Right lobe of liver (tissue), 6 donors: ENCODE measurements around the gene MAP1B. TPM values are rescaled to one million over a fixed set of nuclear protein-coding genes. Genes with fewer than 3 reads are reported as not detected.

Experiments
- ATAC-seq, 4 donors: fragments of 200-7000 bp; cut with Tn5 transposase; one replicate each; pipeline ENCODE4 v1.9.1; 2020; ENCODE audit warnings: mild to moderate bottlenecking in 4 of 4, moderate library complexity in 4 of 4
- DNase-seq, 3 donors: peaks; one replicate each; pipeline ENCODE4 v3.0.0-alpha.2; 2020
- H3K27ac ChIP-seq, 3 donors: fragments of 200-600 bp; one replicate each; pipeline ENCODE4 v1.8.0; 2022
- H3K27me3 ChIP-seq, 2 donors: fragments of 200-600 bp; one replicate each; pipeline ENCODE4 v1.8.0; 2022
- H3K36me3 ChIP-seq, 4 donors: fragments of 200-600 bp; sonication (generic) in 1 of 4; one replicate each; pipeline versions ENCODE4 v1.5.1 to v1.8.0; 2017 to 2022; ENCODE audit warnings: control low read depth in 1 of 4
- H3K4me1 ChIP-seq, 4 donors: fragments of 200-600 bp; sonication (generic) in 1 of 4; one replicate each; pipeline versions ENCODE4 v1.5.1 to v1.8.0; 2017 to 2022; ENCODE audit warnings: control low read depth in 1 of 4
- H3K4me3 ChIP-seq, 3 donors: fragments of 200-600 bp; one replicate each; pipeline ENCODE4 v1.8.0; 2022
- H3K9me3 ChIP-seq, 4 donors: fragments of 200-600 bp; sonication (generic) in 1 of 4; one replicate each; pipeline versions ENCODE4 v1.5.1 to v1.8.0; 2017 to 2022; ENCODE audit warnings: control low read depth in 1 of 4
- CTCF ChIP-seq, 4 donors: fragments of 200-600 bp in 3 of 4; fragments of 450-650 bp in 1 of 4; IDR thresholded peaks; one replicate each; pipeline versions ENCODE4 v1.5.1 to v1.8.0; 2016 to 2022; ENCODE audit warnings: antibody characterized with exemption in 4 of 4, mild to moderate bottlenecking in 2 of 4
- POLR2A ChIP-seq: fragments of 450-650 bp; IDR thresholded peaks from one replicate; pipeline ENCODE4 v1.6.1; 2017; ENCODE audit warnings: antibody characterized with exemption, mild to moderate bottlenecking
- WGBS: methylation state at CpG from one replicate; pipeline ENCODE4 v1.1.6; 2018; ENCODE audit warnings: low coverage, low lambda C conversion rate; ENCODE audit not compliant: insufficient coverage; ENCODE audit errors: missing lambda C conversion rate; 5-methylcytosine and 5-hydroxymethylcytosine counted together
- intact Hi-C, 2 donors: fragments of 100-400 bp; cut with DNase I; formaldehyde crosslinking; loops; one replicate each; pipeline versions ENCODE4 v1.11.2 to v1.14.1; 2022
- total RNA-seq, 6 experiments: library from RNA; depleted of rRNA in 2 of 6; stranded (reverse); fragments of >200 nt in 2 of 6; fragmentation: NEBNext Ultra II Directional in 3 of 6; extraction: Animal tissue kit (Norgen Biotek cat#: 25700) in 3 of 6; gene quantifications; one replicate each; pipeline versions ENCODE4 v1.1.0 to v1.2.4, GENCODE V29; 2016 to 2023
- donor health status: DM: no; HTN: yes; CAD: no.
- donor health status: DM: no; HTN: no; CAD: no.
- donor health status: DM: no; HTN: no; CAD: no.
- donor health status: DM: no; HTN: yes; CAD: no.
- donor health status: DM: no; HTN: yes; CAD: no.

The MAP1B gene
- total RNA-seq, 6 experiments from 2014 or later: 2.4 to 14.0 (median 5.3) TPM

GRCh38 chr5:72206160-72206559 is 98.9 kb downstream of the MAP1B start:
- intact Hi-C loops: no loop called here
- Histone ChIP-seq H3K9me3 (no peaks in the 10 kb centered on the region), H3K27ac (no peak overlapping the region), H3K4me3 (no peak overlapping the region), H3K27me3 (no peaks in the 10 kb centered on the region), H3K4me1 (no peaks in the 10 kb centered on the region), H3K36me3 (no peaks in the 10 kb centered on the region)
- 92% methylated on average over 3 of the region's 3 CpGs for WGBS
- no peak for DNase-seq
- ATAC-seq: no peak
- TF ChIP-seq CTCF (IDR thresholded peaks at IDR 0.05): no peak

- no peak for TF ChIP-seq CTCF (IDR thresholded peaks at IDR 0.05)
- no peak for TF ChIP-seq POLR2A
- Histone ChIP-seq H3K9me3 (no peaks in the 10 kb centered on the region), H3K4me1 (no peaks in the 10 kb centered on the region), H3K27me3 (no peaks in the 10 kb centered on the region), H3K36me3 (no peaks in the 10 kb centered on the region), H3K27ac (no peak overlapping the region), H3K4me3 (no peak overlapping the region)
- ATAC-seq (no peak), DNase-seq (no peak)
- WGBS: 62% methylated on average over 2 of the region's 3 CpGs
- intact Hi-C loops: no loop called here
Observed at GRCh38 chr5:72206994-72207393, 99.7 kb downstream of the MAP1B start.

GRCh38 chr5:72208324-72208926 is 101.2 kb downstream of the MAP1B start:
- Histone ChIP-seq H3K36me3 (no peaks in the 10 kb centered on the region), H3K4me1 (no peaks in the 10 kb centered on the region), H3K27me3 (no peaks in the 10 kb centered on the region), H3K4me3 (no peak overlapping the region), H3K9me3 (no peaks in the 10 kb centered on the region), H3K27ac (no peak overlapping the region)
- intact Hi-C loops: no loop called here
- TF ChIP-seq CTCF (IDR thresholded peaks at IDR 0.05): no peak
- no peak for TF ChIP-seq POLR2A
- WGBS: 75% methylated on average over 3 of the region's 3 CpGs
- DNase-seq: no peak
- ATAC-seq: no peak

- intact Hi-C loops: no loop called here
- WGBS: 80% methylated on average over 9 of the region's 10 CpGs
- TF ChIP-seq POLR2A (no peak), CTCF (IDR thresholded peaks at IDR 0.05) (no peak)
- Histone ChIP-seq H3K27me3 (no peaks in the 10 kb centered on the region), H3K4me1 (no peaks in the 10 kb centered on the region), H3K9me3 (no peaks in the 10 kb centered on the region), H3K4me3 (no peak overlapping the region), H3K36me3 (no peaks in the 10 kb centered on the region), H3K27ac (no peak overlapping the region)
- no peak for DNase-seq
- no peak for ATAC-seq
Observed at GRCh38 chr5:72209147-72210115, 102.2 kb downstream of the MAP1B start.
